Choroid plexus epithelial cell (primary cell): ENCODE data around the gene ANTXR1.

Experiments
- DNase-seq: peaks from one replicate; pipeline ENCODE4 v3.0.0-alpha.2; 2010; ENCODE audit warnings: low read depth
- H3K4me3 ChIP-seq: 2 replicates; pipeline ENCODE4 v1.5.1; 2011; ENCODE audit warnings: low read depth, mild to moderate bottlenecking, control low read depth, low read length, moderate library complexity
- TF ChIP-seq, protein P1 (sequence below): conservative IDR thresholded peaks from 2 replicates; pipeline ENCODE4 v1.5.1; 2011; ENCODE audit warnings: low read depth, mild to moderate bottlenecking, control low read depth, inconsistent platforms, low read length, moderate library complexity

Gene ANTXR1

DNA sequence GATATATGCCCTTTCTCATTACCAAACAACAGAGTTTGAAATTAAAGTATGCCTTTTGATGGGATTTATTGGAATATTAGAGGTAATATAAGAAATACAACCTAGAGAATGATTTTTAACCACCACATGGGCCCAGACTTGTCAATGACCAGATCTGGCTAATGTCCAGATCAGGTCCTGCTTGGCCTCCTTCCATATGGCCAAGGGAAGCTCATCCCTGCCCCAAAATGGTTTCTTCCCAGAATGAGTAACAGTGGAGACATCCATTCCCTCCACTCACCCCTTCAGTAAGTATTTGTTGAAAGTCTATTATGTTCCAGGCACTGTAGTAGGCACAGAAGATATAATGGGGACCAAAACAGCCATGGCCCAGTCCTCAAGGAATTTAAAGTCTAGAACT, 54.9 kb downstream of the ANTXR1 start:
- DNase-seq: no peak
- TF ChIP-seq, protein P1, sequence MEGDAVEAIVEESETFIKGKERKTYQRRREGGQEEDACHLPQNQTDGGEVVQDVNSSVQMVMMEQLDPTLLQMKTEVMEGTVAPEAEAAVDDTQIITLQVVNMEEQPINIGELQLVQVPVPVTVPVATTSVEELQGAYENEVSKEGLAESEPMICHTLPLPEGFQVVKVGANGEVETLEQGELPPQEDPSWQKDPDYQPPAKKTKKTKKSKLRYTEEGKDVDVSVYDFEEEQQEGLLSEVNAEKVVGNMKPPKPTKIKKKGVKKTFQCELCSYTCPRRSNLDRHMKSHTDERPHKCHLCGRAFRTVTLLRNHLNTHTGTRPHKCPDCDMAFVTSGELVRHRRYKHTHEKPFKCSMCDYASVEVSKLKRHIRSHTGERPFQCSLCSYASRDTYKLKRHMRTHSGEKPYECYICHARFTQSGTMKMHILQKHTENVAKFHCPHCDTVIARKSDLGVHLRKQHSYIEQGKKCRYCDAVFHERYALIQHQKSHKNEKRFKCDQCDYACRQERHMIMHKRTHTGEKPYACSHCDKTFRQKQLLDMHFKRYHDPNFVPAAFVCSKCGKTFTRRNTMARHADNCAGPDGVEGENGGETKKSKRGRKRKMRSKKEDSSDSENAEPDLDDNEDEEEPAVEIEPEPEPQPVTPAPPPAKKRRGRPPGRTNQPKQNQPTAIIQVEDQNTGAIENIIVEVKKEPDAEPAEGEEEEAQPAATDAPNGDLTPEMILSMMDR: no peak
- no peak overlapping the region for H3K4me3 ChIP-seq

DNA sequence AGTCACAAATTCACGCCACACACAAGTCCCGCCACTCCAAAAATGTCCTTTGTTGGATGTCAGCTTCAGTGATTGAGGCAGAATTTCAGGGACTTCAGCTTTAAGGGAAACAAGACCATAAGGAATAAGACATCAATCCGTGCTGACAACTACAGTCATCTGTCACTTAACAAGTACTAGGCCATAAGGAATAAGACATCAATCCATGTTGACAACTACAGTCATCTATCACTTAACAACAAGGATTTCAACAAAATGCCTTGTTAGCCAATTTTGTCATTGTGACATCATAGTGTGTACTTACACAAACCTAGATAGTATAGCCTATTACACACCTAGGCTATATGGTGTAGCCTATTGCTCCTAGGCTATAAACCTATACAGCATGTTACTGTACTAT, 58.0 kb downstream of the ANTXR1 start:
- no peak for DNase-seq
- TF ChIP-seq, protein P1: no peak
- H3K4me3 ChIP-seq: no peak overlapping the region

DNA sequence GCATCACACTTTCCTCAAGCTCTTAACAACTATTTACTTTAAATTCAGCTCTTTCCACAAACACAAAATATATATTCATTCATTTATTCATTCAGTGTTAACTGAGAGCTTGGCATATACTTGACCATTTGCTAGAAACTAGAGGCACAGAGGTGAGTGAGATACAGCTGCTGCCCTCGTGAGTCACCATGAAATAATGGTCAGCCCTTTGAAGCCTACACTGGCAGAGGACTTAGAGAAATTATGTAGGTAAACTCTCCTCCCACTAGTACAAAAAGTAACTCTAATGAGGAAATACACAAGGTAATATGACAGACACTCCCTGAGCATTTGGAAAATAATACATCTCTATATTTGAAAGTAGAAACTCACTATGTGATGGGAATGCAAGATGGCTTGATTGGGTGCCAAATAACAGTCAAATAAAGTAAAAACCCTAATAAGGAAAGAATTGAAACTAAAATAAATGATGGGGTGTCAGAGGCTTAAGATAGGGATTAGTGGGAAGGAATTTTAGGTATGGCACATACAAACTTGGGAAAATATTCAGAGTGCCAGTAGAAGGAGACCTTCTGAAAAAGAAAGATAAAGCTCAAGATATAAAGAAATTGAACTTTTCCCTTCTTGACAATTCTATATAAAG, 61.1 kb downstream of the ANTXR1 start:
- DNase-seq: peak; percentile 14
- H3K4me3 ChIP-seq: no peak overlapping the region
- TF ChIP-seq, protein P1: no peak

DNA sequence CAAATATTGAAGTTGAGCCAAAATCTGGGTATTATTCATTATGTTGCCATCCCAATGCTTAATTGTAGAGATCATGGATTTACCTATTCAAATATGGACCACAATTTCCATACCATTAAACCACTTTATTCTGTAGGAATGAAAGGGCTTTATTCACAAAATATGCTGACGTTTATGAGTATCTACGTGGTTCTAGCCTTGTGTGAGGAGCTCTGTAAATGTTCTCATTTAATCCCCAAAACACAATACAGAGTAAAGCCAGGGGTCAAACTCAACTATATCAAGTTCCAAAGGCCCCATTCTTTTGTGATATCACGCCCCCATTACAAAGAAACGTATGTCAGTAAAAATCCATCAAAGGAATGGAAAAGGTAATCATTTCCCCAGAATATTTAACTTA, 61.9 kb downstream of the ANTXR1 start:
- no peak for DNase-seq
- TF ChIP-seq, protein P1: no peak
- no peak overlapping the region for H3K4me3 ChIP-seq

DNA sequence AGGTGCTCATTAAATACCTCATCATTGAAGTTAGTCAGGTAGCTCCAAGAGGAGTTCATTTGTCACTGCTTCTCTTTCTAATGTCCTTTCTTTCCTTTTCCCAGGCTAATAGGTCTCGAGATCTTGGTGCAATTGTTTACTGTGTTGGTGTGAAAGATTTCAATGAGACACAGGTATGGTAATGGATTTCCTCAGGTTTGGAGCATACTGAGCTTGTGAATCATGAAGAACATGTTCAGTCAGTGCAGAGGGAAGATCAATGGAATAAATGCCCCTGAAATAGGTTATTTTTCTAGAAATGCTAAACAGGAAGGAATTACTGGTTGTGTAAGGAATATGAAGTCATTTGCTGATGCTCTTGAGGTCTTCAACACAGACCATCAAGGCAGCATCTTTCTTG, 62.5 kb downstream of the ANTXR1 start:
- TF ChIP-seq, protein P1: no peak
- DNase-seq: no peak
- H3K4me3 ChIP-seq: no peak overlapping the region

DNA sequence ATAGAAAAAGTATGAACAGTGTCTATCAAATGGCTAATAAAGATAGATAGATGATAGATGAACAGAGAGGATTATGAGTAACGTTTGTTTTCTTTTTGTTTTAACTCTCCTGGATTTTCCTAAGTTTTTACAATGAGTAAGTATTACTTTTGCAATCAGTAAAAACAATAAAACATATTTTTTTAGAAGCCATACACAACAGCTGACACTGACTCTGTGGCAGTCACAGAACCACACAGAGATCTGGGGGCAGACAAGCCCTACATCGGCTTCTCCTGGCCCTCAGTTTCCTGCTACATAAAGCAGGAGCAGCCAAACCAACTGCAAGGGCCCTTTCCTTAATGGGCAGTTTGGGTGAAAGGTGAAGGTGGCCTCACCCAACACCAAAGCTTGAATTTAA, 63.6 kb downstream of the ANTXR1 start:
- H3K4me3 ChIP-seq: no peak overlapping the region
- DNase-seq: no peak
- TF ChIP-seq, protein P1: no peak

DNA sequence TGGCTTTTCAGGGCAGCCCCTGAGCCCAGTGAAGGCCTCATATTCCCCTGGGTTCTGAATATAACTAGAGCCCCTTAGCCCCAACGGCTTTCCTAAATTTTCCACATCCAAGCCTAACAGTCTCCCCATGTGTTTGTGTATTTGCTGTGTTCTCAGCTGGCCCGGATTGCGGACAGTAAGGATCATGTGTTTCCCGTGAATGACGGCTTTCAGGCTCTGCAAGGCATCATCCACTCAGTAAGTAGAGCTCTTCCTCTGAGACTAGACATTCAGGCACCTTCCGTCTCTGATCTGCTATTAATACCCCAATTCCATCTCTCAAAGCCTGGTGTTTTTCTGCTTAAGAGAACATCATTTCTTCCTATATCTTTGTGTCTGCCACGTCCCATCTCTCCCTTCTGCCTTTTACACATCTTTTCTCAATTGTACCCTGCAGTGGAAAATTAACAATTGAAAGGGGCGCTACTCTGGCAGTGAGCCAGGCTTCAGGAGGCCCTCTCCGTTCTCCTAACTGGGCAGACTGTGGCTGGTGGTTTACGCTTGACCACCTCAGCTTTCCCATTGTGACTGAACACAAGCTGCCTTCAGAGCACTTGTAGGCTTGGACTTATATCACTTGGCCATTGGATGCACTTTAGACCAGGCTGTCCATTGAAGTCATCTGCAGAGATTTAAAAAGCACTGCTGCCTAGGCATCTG, 64.4 kb downstream of the ANTXR1 start:
- TF ChIP-seq, protein P1: no peak
- no peak overlapping the region for H3K4me3 ChIP-seq
- no peak for DNase-seq
